GM19395 (cell line): ENCODE results near the gene DSPP.

Experiments used
- ATAC-seq: cut with Tn5 transposase; IDR thresholded peaks from one replicate; pipeline ENCODE4 v1.9.1; 2021; ENCODE audit warnings: mild to moderate bottlenecking, moderate library complexity; ENCODE audit not compliant: unreplicated experiment

The DSPP gene

GRCh38 chr4:87624698-87625097 lies 16.4 kb downstream of the DSPP start:
- no peak for ATAC-seq

GRCh38 chr4:87631668-87632067 lies 23.3 kb downstream of the DSPP start:
- no peak for ATAC-seq

- ATAC-seq: no peak
These were observed 24.1 kb downstream of the DSPP start for GRCh38 chr4:87632469-87632868.

GRCh38 chr4:87633243-87633642 lies 24.9 kb downstream of the DSPP start:
- ATAC-seq: no peak

- no peak for ATAC-seq
These were observed 36.0 kb downstream of the DSPP start for GRCh38 chr4:87644286-87644685.

- no peak for ATAC-seq
These were observed 41.7 kb downstream of the DSPP start, which contains the start of gene DMP1 for GRCh38 chr4:87649980-87650379. DMP1 (plus strand) TSS chr4:87650280; CDS start chr4:87656493, 6,213 bp downstream.

- ATAC-seq: no peak
These were observed 42.6 kb downstream of the DSPP start for GRCh38 chr4:87650938-87651337.

- no peak for ATAC-seq
These were observed 43.6 kb downstream of the DSPP start for GRCh38 chr4:87651941-87652340.

GRCh38 chr4:87654487-87655044 lies 46.2 kb downstream of the DSPP start:
- no peak for ATAC-seq

GRCh38 chr4:87657525-87657924 lies 49.2 kb downstream of the DSPP start:
- ATAC-seq: no peak

GRCh38 chr4:87659247-87659931 lies 51.1 kb downstream of the DSPP start:
- no peak for ATAC-seq

GRCh38 chr4:87662871-87663270 lies 54.5 kb downstream of the DSPP start:
- no peak for ATAC-seq
